GM15510 (cell line): ENCODE results near the gene NFATC1.

ENCODE experiments used
- POLR2A ChIP-seq: IDR thresholded peaks from 3 replicates; pipeline ENCODE4 v1.6.1; 2011; ENCODE audit warnings: borderline replicate concordance; ENCODE audit not compliant: insufficient read length; ENCODE audit errors: extremely low read depth

NFATC1 gene

GRCh38 chr18:79487183-79487800 lies 91.6 kb downstream of the NFATC1 start:
- TF ChIP-seq POLR2A = no peak

DNA sequence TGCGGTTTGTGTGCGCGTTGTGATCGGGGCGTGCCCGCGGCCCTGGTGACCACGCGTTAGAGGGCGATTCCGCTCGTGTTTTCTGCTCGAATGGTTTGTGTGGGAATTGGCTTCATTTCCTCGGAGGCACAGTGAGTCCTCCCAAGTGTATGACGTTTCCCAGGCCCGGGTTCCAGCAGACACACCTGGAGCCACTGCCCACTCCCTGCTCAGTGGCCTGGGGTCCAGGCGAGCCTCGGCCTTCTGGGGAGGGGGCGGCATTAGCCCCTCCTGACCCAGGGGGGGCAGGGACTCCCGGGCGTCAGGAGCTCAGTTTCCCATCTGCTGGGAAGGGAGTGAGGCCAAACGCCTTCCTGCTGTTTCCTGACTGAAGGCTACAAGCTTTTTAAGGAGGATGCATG lies 92.1 kb downstream of the NFATC1 start:
- TF ChIP-seq POLR2A = no peak

DNA sequence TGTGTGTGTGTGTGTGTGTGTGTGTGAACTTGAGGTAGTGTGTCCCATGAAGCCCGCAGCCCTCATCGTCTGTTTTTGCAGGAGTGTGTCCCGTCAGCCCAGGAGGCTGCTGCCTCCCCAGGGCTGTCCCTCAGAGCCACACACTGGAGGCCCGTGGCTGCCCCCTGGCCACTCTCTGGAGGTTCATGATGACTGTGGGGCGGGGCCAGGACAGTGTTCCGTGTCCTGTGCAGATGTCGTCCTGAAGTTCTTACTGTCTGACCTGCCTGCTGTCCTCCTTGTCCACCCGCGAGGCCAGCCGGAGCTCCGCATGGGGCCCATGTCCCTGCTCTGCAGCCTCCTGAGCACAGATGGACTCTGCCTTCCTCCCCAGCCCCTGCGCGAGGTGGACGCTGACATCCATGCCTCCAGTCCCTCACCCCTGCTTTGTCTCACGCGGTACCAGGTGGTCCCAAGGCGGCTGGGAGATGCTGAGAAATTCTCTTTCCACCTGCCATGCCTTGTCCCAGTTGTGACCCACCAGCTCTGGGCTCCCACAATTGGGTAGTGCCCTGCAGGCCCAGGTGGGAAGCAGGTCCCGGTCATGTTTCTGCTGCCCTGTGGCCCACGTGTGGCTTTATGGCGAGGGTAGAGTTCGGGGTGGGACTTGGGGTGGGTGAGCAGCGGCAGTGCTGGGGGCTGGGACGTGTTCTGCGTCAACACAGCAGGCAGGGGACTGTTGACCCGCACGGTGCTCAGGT lies 92.8 kb downstream of the NFATC1 start:
- TF ChIP-seq POLR2A = no peak

DNA sequence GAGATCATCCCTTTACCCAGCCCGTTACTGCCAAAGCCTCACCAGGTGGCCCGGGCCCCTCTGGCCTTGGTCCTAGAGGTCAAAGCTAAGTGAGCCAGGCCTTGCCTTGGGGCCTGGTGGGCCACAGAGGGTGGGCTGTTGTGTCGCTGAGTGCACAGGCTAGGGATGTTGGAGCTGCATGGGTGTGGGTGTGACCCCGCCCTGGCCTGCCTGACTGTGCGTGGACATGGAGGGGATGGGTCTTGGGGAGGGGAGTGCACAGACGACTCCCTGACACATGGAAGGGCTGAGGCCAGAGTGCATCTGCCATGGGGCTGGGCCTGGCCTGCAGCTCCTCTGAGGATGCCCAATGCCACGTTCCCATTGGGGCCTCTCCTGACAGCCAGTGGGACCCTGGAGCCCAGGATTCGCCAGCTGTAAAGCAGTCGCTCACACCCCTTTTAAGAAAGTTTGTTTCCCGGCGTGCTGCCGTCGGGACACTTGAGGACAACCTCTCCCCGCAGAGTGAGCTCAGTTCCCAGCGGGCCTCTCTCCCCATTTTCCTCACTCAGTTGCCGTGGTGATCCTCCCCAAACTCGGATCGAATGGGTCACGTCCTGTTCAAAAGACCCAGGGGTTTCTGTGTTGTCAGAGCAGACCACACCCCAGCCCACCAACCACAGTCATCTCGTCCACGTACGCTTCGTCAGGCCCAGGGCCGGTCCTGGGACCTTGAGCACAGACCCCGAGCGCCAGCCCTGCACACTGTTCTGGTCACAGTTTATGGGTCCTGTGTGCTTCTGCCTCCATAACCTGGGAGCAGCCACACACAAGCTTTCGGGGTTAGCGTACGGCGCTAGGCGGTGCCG lies 93.5 kb downstream of the NFATC1 start:
- TF ChIP-seq POLR2A = no peak

- no peak for TF ChIP-seq POLR2A
Measured at GRCh38 chr18:79489899-79490625, 94.3 kb downstream of the NFATC1 start.

GRCh38 chr18:79490626-79491041 lies 94.9 kb downstream of the NFATC1 start:
- TF ChIP-seq POLR2A = no peak

GRCh38 chr18:79491081-79491551 lies 95.4 kb downstream of the NFATC1 start:
- no peak for TF ChIP-seq POLR2A

DNA sequence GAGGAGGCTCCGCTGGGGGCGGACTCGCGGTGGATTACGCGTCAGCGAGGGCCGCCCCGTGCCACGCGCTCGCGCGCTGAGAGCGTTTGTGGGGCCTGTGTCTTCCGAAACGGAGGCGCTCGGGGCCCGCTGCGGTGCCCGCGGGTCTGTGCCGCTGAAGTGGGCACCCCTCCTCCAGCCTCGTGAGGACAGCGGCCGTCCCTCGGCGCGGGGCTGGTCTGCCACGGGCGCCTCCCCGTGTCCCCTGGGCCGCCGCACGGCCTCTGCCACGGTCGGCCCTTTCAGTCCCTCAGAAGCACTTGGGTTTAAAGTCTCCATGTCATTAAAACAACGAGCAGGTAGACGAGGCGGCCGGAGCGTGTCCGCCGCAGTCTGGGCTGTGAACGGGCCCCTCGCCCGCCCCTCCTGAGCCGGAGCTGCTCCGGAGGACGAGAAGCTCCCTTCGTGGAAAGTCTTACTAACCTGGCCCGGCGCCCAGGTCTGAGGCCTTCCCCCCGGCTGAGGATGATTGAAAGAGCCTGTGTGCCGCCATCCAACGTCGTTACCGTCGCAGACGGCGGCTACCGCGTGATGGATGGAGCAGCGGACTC lies 97.6 kb downstream of the NFATC1 start:
- TF ChIP-seq POLR2A = no peak

DNA sequence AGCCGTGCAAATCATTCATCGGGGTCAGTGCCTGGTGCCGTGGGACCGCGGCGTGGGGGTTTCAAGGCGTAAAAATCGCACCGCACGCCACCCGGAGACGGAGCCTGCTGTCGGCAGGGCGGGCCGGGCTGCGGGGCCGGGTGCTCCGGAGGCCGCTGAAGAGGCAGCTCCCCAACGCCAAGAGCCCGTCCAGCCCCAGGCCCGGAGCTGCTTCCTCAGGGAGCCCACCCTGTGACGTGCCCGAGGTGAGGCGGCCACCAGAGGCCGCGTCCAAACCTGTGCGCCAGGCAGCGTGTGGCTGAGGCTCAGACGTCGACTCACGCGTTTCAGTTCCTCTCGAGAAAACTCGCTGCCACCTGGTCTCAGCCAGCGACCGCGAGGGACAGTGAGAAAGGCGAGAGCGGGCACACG lies 98.1 kb downstream of the NFATC1 start:
- no peak for TF ChIP-seq POLR2A

- no peak for TF ChIP-seq POLR2A
Measured at GRCh38 chr18:79494936-79495335, 99.2 kb downstream of the NFATC1 start.

- no peak for TF ChIP-seq POLR2A
Measured at GRCh38 chr18:79495591-79496071, 99.9 kb downstream of the NFATC1 start.

DNA sequence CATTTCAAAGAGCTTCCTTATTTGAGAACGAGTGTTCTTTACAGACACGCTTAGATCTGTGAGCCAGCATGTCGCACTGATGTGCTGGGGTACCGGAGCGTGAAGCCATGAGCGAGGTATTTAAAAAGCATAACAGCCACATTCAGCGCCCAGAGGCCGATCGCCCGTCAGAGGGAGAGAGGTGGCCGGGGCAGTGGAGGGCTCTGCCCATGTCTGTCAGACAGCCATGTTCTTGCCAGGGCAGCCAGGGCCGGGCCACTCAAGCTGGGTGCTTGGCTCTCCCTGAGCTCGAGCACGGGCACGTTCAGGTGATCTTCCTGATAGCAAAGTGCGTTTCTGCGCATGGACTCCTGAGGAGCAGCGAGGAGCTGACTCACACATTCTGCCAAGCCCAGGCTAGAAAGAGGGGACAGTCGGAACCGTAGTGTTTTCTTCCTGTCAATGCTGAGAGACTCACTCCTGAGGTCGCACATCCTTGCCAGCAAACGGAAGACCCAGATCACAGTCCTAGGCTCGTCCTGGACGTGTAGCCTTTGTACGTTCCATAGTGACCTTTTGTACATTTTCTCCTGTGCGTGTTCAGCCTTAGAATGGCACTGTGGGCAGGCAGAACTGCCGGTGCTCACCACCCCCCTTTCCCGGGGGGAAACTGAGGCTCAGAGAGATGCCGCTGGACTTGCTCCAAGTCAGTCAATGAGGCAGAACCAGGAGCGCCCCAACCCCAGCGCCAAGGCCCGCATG lies 100.7 kb downstream of the NFATC1 start:
- no peak for TF ChIP-seq POLR2A

DNA sequence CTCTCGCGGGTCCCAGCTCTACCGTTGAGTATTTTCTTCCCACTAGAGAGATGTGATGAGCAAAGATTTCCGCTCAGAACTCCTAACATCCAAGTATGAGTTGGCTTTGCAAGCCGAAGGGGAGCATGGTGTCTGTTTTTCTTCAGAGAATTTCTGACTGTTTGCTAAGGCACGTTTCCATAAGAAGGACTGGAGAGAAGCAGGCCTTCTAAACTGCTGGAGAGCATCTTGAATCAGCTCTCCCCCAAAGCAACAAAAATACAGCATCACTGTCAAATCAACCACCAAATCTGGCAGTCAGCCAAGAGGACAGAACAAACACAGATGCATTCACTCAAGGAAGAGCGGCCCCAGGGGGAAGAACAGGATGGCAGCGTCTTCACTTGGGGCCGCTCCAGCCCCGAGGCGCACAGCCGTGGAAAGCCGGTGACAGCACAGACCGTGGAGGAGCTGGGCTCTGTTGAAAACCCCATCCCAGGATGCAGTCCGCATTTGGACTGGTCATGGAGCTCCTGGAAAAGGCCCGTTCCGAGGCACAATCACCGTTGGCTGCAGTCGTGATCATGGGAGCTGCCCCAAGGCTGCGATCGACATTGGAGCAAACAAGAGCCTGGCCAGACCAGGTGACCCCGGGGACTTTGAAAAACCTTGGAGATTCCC lies 101.4 kb downstream of the NFATC1 start:
- TF ChIP-seq POLR2A = no peak
